ENCODE data around the gene RHOJ. TPM values are rescaled to one million over a fixed set of nuclear protein-coding genes. Genes with fewer than 3 reads are reported as not detected.
"Not testable (repeated sequence)": the region's sequence is repeated elsewhere in the genome, so short reads cannot be mapped to it uniquely, and the experiment has no call there.

The RHOJ gene
- total and polyA plus RNA-seq, 8 donors, result 21.5 to 66.7 (median 60.2) TPM

- Histone ChIP-seq H3K4me1 (no peaks in the 10 kb centered on the region), H3K9me3 (no peaks in the 10 kb centered on the region), H3K36me3 (no peaks in the 10 kb centered on the region), H3K27me3 (no peaks in the 10 kb centered on the region), H3K27ac (no peak overlapping the region), H3K4me3 (no peak overlapping the region)
- DNase-seq (no peak), ATAC-seq (no peak)
- TF ChIP-seq CTCF (IDR thresholded peaks at IDR 0.05), result no peak
- intact Hi-C loops (cut with DNase I), result loop anchor here in 1 of 2 donors (5.0 to 10.0 kb wide), 2 partner anchors 98 to 1101 kb away; no protein-coding TSS in a partner anchor
Measured at GRCh38 chr14:63275611-63276010, 71.4 kb downstream of the RHOJ start.

- H3K4me3 ChIP-seq, result no peak overlapping the region
- H3K36me3 ChIP-seq, result no peaks in the 10 kb centered on the region
- no peak for TF ChIP-seq CTCF (IDR thresholded peaks at IDR 0.05)
- H3K9me3 ChIP-seq, result no peaks in the 10 kb centered on the region
- intact Hi-C loops (cut with DNase I), result loop anchor here in 1 of 2 donors (5.0 to 10.0 kb wide), 2 partner anchors 99 to 1101 kb away; no protein-coding TSS in a partner anchor
- H3K4me1 ChIP-seq, result no peaks in the 10 kb centered on the region
- DNase-seq (no peak), ATAC-seq (no peak)
- H3K27me3 ChIP-seq, result no peaks in the 10 kb centered on the region
- no peak overlapping the region for H3K27ac ChIP-seq
Measured at GRCh38 chr14:63276016-63276415, 71.8 kb downstream of the RHOJ start.

GRCh38 chr14:63276492-63277342 is 72.5 kb downstream of the RHOJ start:
- H3K4me1 ChIP-seq, result no peaks in the 10 kb centered on the region
- H3K27me3 ChIP-seq, result no peaks in the 10 kb centered on the region
- ATAC-seq, result peak; percentile 66
- no peaks in the 10 kb centered on the region for H3K9me3 ChIP-seq
- no peak overlapping the region for H3K4me3 ChIP-seq
- H3K27ac ChIP-seq, result no peak overlapping the region
- peak in 2 of 4 donors; percentile 45 to 56 for DNase-seq
- peak; percentile 72 to 76 for TF ChIP-seq CTCF (IDR thresholded peaks at IDR 0.05)
- intact Hi-C loops (cut with DNase I), result loop anchor here in 1 of 2 donors (5.0 to 10.0 kb wide), 2 partner anchors 99 to 1102 kb away; no protein-coding TSS in a partner anchor
- no peaks in the 10 kb centered on the region for H3K36me3 ChIP-seq

- intact Hi-C loops (cut with DNase I), result loop anchor here in 1 of 2 donors (5.0 to 10.0 kb wide), 2 partner anchors 100 to 1103 kb away; no protein-coding TSS in a partner anchor
- Histone ChIP-seq H3K36me3 (no peaks in the 10 kb centered on the region), H3K27ac (no peak overlapping the region), H3K9me3 (no peaks in the 10 kb centered on the region), H3K27me3 (no peaks in the 10 kb centered on the region), H3K4me3 (no peak overlapping the region), H3K4me1 (no peaks in the 10 kb centered on the region)
- TF ChIP-seq CTCF (IDR thresholded peaks at IDR 0.05), result no peak
- ATAC-seq, result no peak
- DNase-seq, result no peak
Measured at GRCh38 chr14:63277591-63278183, 73.4 kb downstream of the RHOJ start.

- not testable (repeated sequence) for H3K9me3 ChIP-seq, ATAC-seq, H3K4me1 ChIP-seq, H3K36me3 ChIP-seq, H3K27ac ChIP-seq, H3K4me3 ChIP-seq, DNase-seq, H3K27me3 ChIP-seq
- intact Hi-C loops (cut with DNase I), result loop anchor here in 1 of 2 donors (5.0 to 10.0 kb wide), 2 partner anchors 103 to 1105 kb away; no protein-coding TSS in a partner anchor
Measured at GRCh38 chr14:63279933-63280332, 75.7 kb downstream of the RHOJ start.

Data from left lung (tissue), 10 donors.